B cell (primary cell): ENCODE results near the gene BMP7. TPM values are rescaled to one million over a fixed set of nuclear protein-coding genes. Genes with fewer than 3 reads are reported as not detected.

ENCODE experiments used
- ATAC-seq: fragments of 200-7000 bp; cut with Tn5 transposase; one replicate; pipeline ENCODE4 v1.10.0; 2021; ENCODE audit warnings: low read depth, mild to moderate bottlenecking, moderate number of reproducible peaks, moderate library complexity
- CTCF ChIA-PET: fragments of 350-600 bp; sonication (Branson Sonifier 250); formaldehyde crosslinking; loops from one replicate; lab custom pipeline; 2021; ENCODE audit warnings: antibody characterized with exemption, inconsistent platforms; lab: Charles Lee
- POLR2A ChIA-PET: fragments of 350-600 bp; sonication (Branson Sonifier 250); formaldehyde crosslinking; loops from one replicate; lab custom pipeline; 2021; ENCODE audit warnings: antibody characterized with exemption; lab: Charles Lee
- DNase-seq: peaks from one replicate; pipeline ENCODE4 v3.0.0; 2013
- H2AFZ ChIP-seq: 2 replicates; pipeline ENCODE4 v1.6.1; 2012; ENCODE audit warnings: mild to moderate bottlenecking, low read depth, low read length; ENCODE audit not compliant: insufficient read depth, poor library complexity, severe bottlenecking
- H3K27ac ChIP-seq, 2 donors: 1 replicate in 1 of 2; 2 replicates in 1 of 2; pipeline ENCODE4 v1.5.1; 2012 to 2013; ENCODE audit warnings: low read length in 2 of 2, mild to moderate bottlenecking in 2 of 2, moderate library complexity in 1 of 2
- H3K27me3 ChIP-seq, 4 experiments: fragments of 200-600 bp in 1 of 4; sonication (generic) in 1 of 4; replicated peaks in 1 of 4; 1 replicate in 2 of 4; 2 replicates in 2 of 4; pipeline versions ENCODE4 v1.6.1 to v1.7.0; 2013 to 2016; ENCODE audit warnings: low read length in 3 of 4, mild to moderate bottlenecking in 2 of 4, mixed read lengths in 1 of 4, moderate library complexity in 1 of 4; ENCODE audit not compliant: insufficient read depth in 4 of 4, control insufficient read depth in 3 of 4; ENCODE audit errors: control extremely low read depth in 1 of 4
- H3K36me3 ChIP-seq, 2 experiments: replicated peaks in 1 of 2; 1 replicate in 1 of 2; 2 replicates in 1 of 2; pipeline versions ENCODE4 v1.6.1 to v1.7.1; 2013; ENCODE audit warnings: low read length in 1 of 2; ENCODE audit not compliant: insufficient read depth in 2 of 2, control insufficient read depth in 1 of 2; ENCODE audit errors: control extremely low read depth in 1 of 2, extremely low read depth in 1 of 2
- H3K4me1 ChIP-seq, 2 donors: fragments of 200-600 bp in 1 of 2; sonication (generic) in 1 of 2; 1 replicate in 1 of 2; 2 replicates in 1 of 2; pipeline versions ENCODE4 v1.5.1 to v1.6.1; 2013 to 2017; ENCODE audit warnings: low read length in 2 of 2; ENCODE audit not compliant: control insufficient read depth in 2 of 2, insufficient read depth in 2 of 2
- H3K4me2 ChIP-seq: replicated peaks from 2 replicates; pipeline ENCODE3; 2012; ENCODE audit warnings: mild to moderate bottlenecking, low read depth, low read length; ENCODE audit not compliant: poor library complexity, severe bottlenecking
- H3K4me3 ChIP-seq, 5 experiments: fragments of 200-600 bp in 1 of 5; sonication (generic) in 1 of 5; 1 replicate in 3 of 5; 2 replicates in 2 of 5; pipeline versions ENCODE4 v1.5.1 to v1.7.0; 2011 to 2016; ENCODE audit warnings: low read length in 4 of 5, mild to moderate bottlenecking in 4 of 5, low read depth in 2 of 5, control low read depth in 1 of 5, moderate library complexity in 1 of 5; ENCODE audit not compliant: insufficient read depth in 1 of 5; ENCODE audit errors: control extremely low read depth in 1 of 5, extremely low read depth in 1 of 5
- H3K79me2 ChIP-seq: fragments of 200-600 bp; sonication (generic); one replicate; pipeline ENCODE4 v1.6.0; 2016; ENCODE audit warnings: low read length; ENCODE audit not compliant: control insufficient read depth, insufficient read depth
- H3K9ac ChIP-seq: fragments of 200-600 bp; sonication (generic); 2 replicates; pipeline ENCODE4 v1.6.1; 2017; ENCODE audit warnings: mild to moderate bottlenecking, low read length, moderate library complexity
- H3K9me3 ChIP-seq, 3 donors: one replicate each; pipeline versions ENCODE4 v1.6.1 to v1.7.1; 2013; ENCODE audit warnings: low read length in 2 of 3; ENCODE audit not compliant: control insufficient read depth in 2 of 3, insufficient read depth in 1 of 3; ENCODE audit errors: control extremely low read depth in 1 of 3
- H4K20me1 ChIP-seq: 2 replicates; pipeline ENCODE4 v1.6.0; 2012; ENCODE audit warnings: mild to moderate bottlenecking, low read length; ENCODE audit not compliant: insufficient read depth, control insufficient read depth, poor library complexity, severe bottlenecking
- H3K27ac Mint-ChIP-seq: one replicate; pipeline ENCODE4 v1.8.0; 2021; ENCODE audit warnings: mixed read lengths
- H3K27me3 Mint-ChIP-seq: one replicate; pipeline ENCODE4 v1.8.0; 2021; ENCODE audit warnings: mixed read lengths
- H3K4me1 Mint-ChIP-seq: one replicate; pipeline ENCODE4 v1.8.0; 2021; ENCODE audit warnings: mixed read lengths
- H3K4me3 Mint-ChIP-seq: one replicate; pipeline ENCODE4 v1.8.0; 2021; ENCODE audit warnings: mixed read lengths
- H3K9me3 Mint-ChIP-seq: one replicate; pipeline ENCODE4 v1.8.0; 2022; ENCODE audit warnings: mixed read lengths; ENCODE audit not compliant: insufficient read depth
- EZH2 ChIP-seq: IDR thresholded peaks from 2 replicates; pipeline ENCODE4 v1.6.1; 2012; ENCODE audit warnings: borderline replicate concordance, low read depth, mild to moderate bottlenecking, moderate library complexity, low read length; ENCODE audit not compliant: insufficient read depth, poor library complexity, severe bottlenecking
- WGBS: methylation state at CpG from one replicate; pipeline ENCODE4 v1.1.5; 2013; ENCODE audit warnings: missing lambda C conversion rate; ENCODE audit not compliant: insufficient coverage; 5-methylcytosine and 5-hydroxymethylcytosine counted together
- intact Hi-C: fragments of 100-400 bp; cut with micrococcal nuclease; formaldehyde crosslinking; loops from one replicate; pipeline ENCODE4 v1.10.0; 2022
- polyA plus RNA-seq: library from polyadenylated mRNA; depleted of rRNA; stranded (reverse); fragments of >200 nt; gene quantifications from 2 replicates; pipeline ENCODE4 v1.2.3, GENCODE V29; 2012
- total RNA-seq, 2 donors: library from RNA; stranded (reverse); fragments of 120-200 nt in 1 of 2; gene quantifications; 1 replicate in 1 of 2; 2 replicates in 1 of 2; pipeline versions ENCODE4 v1.2.3 to v1.2.4, GENCODE V29; 2013 to 2022
- TF ChIP-seq, protein P1 (sequence below): fragments of 200-600 bp; IDR thresholded peaks from one replicate; pipeline ENCODE4 v1.8.0; 2022; ENCODE audit warnings: antibody characterized with exemption, mild to moderate bottlenecking

The BMP7 gene
- total and polyA plus RNA-seq, 2 donors (not counting 1 experiment from before 2014, with no cell fraction given), result not detected

DNA sequence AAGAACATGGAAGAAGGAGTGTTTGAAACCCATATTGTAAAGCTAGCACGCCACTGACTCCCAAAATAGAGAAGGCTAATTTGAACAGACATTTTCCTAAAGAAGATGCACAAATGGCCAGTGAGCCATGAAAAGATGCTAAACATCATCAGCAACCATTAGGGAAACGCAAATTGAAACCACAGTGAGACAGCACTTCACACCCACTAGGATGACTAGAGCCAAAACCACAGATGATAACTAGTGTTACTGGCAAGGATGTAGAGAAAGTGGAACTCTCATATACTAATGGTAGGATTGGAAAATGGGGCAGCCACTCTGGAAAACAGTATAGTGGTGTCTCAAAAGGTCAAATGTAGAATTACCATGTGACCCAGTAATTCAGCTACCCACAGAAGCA lies 58.2 kb downstream of the BMP7 start:
- POLR2A ChIA-PET, result no interaction called here

DNA sequence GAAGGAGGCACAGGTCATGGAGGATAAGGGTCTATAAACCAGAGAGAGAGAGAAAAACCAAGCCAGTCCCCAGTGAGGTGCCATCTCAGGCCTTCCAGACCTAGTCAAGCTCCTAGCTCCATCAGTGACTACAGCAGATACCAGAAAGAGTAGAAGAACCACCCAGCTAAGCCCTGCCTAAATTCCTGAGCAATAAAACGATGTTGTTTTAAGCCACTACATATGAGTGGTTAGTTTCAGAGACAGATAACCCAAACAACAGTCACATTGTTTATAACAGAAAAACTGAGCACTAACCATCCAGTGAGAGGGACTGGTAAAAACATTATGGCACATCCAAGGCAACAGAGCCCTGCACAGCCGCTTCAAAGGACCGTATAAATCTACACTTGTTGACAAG lies 59.2 kb downstream of the BMP7 start:
- H3K4me1 Mint-ChIP-seq, result no peaks in the 10 kb centered on the region
- no peak overlapping the region for H3K4me3 Mint-ChIP-seq
- Histone ChIP-seq H3K79me2 (no peaks in the 10 kb centered on the region), H3K9me3 (peaks cover 0 to 4% (median 0%) of the 10 kb centered on the region in 3 donors), H4K20me1 (no peaks in the 10 kb centered on the region), H3K9ac (no peak overlapping the region), H3K27me3 (no peaks in the 10 kb centered on the region), H3K4me2 (no peak overlapping the region), H3K36me3 (no peaks in the 10 kb centered on the region), H3K27ac (no peak overlapping the region), H3K4me1 (no peaks in the 10 kb centered on the region), H3K4me3 (no peak overlapping the region), H2AFZ (no peak overlapping the region)
- H3K27me3 Mint-ChIP-seq, result peaks cover 10% of the 10 kb centered on the region
- H3K27ac Mint-ChIP-seq, result no peak overlapping the region
- ChIA-PET CTCF (no interaction called here), POLR2A (no interaction called here)
- 100% methylated on average over 3 of the region's 3 CpGs for WGBS
- DNase-seq (no peak), ATAC-seq (no peak)
- peaks cover 9% of the 10 kb centered on the region for H3K9me3 Mint-ChIP-seq
- TF ChIP-seq, protein P1, sequence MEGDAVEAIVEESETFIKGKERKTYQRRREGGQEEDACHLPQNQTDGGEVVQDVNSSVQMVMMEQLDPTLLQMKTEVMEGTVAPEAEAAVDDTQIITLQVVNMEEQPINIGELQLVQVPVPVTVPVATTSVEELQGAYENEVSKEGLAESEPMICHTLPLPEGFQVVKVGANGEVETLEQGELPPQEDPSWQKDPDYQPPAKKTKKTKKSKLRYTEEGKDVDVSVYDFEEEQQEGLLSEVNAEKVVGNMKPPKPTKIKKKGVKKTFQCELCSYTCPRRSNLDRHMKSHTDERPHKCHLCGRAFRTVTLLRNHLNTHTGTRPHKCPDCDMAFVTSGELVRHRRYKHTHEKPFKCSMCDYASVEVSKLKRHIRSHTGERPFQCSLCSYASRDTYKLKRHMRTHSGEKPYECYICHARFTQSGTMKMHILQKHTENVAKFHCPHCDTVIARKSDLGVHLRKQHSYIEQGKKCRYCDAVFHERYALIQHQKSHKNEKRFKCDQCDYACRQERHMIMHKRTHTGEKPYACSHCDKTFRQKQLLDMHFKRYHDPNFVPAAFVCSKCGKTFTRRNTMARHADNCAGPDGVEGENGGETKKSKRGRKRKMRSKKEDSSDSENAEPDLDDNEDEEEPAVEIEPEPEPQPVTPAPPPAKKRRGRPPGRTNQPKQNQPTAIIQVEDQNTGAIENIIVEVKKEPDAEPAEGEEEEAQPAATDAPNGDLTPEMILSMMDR, result no peak
- TF ChIP-seq EZH2, result no peak
- intact Hi-C loops, result no loop called here

More for the DNA sequence above, 58.2 kb downstream of the BMP7 start:
- H3K9ac ChIP-seq, result no peak overlapping the region
- no peak for DNase-seq
- WGBS, result no CpG with 5 or more reads among the region's 2 CpGs
- intact Hi-C loops, result no loop called here
- no peaks in the 10 kb centered on the region for H3K27me3 ChIP-seq
- H3K4me1 ChIP-seq, result no peaks in the 10 kb centered on the region
- H3K9me3 ChIP-seq, result peaks cover 0 to 4% (median 0%) of the 10 kb centered on the region in 3 donors
- no peaks in the 10 kb centered on the region for H3K79me2 ChIP-seq
- no peaks in the 10 kb centered on the region for H4K20me1 ChIP-seq
- no peak overlapping the region for H3K4me2 ChIP-seq
- H3K27ac ChIP-seq, result no peak overlapping the region
- H3K27me3 Mint-ChIP-seq, result peaks cover 15% of the 10 kb centered on the region
- H3K9me3 Mint-ChIP-seq, result peaks cover 5% of the 10 kb centered on the region
- H3K4me1 Mint-ChIP-seq, result no peaks in the 10 kb centered on the region
- no peak overlapping the region for H2AFZ ChIP-seq
- H3K4me3 ChIP-seq, result no peak overlapping the region
- H3K27ac Mint-ChIP-seq, result no peak overlapping the region
- H3K36me3 ChIP-seq, result no peaks in the 10 kb centered on the region
- CTCF ChIA-PET, result no interaction called here
- ATAC-seq, result no peak
- H3K4me3 Mint-ChIP-seq, result no peak overlapping the region
- TF ChIP-seq, protein P1, result no peak
- no peak for TF ChIP-seq EZH2
